TTC549 (cell line): Measurements from ENCODE around the gene PCP2.

Experiments
- FAIRE-seq: peaks from 2 replicates; lab custom pipeline; 2012; peaks lifted over from hg19 to GRCh38; lab: Jason Lieb, UNC

PCP2 gene

DNA sequence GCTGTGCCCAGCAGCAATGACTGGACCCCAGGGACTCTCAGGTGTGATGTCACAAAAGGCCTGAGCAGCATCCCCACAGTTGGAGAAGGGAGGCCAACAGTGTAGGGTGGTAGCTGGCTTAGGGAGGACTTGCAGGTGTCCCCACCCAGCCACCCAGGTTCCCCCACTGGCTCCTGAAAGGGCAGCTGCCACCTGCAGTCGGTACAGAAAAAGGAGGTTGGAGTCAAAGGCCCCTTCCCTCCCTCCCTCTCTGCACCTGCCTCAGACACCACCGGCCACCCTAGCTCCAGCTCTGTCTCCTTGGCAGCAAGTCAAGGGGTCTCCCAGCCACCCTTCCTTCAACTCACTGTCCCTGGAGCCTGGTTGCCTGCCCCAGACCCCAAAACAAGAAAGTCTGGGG lies at the start of gene PCP2:
Gene PCP2 (minus strand): TSS at position 22 of the 400 bp plus-strand sequence. CDS start 262 bp downstream, outside the sequence.
- no peak for FAIRE-seq

DNA sequence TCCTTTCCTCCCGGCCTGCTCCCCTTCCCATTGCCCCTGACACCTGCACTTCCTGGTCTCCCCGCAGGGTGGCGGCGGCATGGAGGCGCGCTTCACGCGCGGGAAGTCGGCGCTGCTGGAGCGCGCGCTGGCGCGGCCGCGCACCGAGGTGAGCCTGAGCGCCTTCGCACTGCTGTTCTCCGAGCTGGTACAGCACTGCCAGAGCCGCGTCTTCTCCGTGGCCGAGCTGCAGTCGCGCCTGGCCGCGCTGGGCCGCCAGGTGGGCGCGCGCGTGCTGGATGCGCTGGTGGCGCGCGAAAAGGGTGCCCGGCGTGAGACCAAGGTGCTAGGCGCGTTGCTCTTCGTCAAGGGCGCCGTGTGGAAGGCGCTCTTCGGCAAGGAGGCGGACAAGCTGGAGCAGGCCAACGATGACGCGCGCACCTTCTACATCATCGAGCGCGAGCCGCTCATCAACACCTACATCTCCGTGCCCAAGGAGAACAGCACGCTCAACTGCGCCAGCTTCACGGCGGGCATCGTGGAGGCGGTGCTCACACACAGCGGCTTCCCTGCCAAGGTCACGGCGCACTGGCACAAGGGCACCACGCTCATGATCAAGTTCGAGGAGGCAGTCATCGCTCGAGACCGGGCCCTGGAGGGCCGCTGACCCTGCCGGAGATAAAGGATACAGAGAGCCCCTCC lies 48.8 kb upstream of the PCP2 start:
- no peak for FAIRE-seq

DNA sequence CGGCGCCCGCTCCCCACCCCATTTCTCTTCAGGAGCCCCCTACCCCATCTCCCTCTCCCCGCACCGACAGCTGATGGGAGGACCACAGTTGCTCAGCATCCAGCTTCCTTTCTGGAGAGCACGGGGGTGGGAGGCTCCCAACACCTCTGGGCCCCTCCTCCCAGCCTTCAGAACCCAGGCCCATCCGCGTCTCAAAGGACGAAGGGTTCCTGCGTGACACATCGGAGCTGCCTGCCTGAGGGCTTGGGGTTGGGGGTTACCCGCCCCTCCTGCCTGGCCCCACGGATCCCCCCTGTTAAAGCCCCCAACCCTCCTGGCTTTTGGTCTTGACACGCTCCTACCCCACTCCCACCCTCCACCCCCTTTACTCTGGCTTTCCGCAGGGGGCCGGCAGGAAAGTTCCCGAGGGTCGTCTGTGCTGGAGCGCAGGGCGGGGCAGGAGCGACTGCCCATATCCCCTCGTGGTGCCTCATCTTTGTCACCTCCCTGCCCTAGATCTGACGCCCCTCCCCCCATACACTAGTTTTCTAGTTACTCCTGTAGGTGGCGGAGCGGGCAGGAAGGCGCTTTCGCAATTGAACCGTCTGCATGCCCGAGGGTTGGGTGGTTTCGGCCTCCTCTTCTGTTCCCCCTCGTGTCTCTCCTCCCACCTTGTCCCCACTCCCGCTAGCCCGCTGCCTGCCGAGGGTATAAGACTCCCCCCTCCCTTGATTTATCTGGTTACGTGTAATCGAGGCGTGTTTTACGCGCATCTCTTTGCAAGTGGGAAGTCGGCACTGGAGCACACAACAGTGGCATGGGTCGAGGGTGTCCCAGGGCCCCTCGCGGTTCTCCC lies 48.0 kb upstream of the PCP2 start:
- FAIRE-seq = no peak

DNA sequence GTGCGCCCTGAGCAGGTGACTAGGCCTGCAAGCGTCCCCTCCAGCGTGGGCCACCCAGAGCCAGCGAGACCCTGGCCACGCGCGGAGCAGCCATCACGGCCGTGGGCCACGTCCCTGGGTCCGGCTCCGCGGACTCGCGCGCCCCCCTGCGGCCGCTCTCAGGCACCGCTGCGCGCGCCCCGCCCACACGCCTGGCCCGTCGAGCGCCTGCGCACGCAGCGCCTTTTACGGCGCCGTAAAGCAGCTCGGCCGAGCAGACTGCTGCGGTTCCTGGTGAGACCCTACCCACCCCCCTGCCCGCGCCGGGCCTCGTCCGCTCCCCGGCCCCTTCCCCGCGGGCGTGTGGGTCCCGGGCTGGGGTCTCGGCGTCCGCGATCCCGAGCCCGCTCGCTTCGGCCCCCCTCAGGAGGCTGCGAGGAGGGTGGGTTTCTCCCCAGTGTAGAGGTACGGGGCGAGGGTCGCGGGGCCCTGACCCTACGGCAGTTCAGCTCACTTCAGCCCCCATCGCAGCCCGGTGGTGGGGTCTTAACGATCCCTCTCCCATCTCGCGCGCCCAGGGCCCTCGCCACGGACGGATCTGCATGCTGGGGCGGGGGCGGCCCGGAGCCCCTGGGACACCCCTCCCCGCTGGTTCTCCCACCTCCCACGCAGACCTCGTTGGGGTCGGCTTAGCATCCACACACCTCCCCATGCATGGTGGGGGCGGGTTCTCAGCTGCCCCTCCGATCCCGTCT lies 47.3 kb upstream of the PCP2 start, which contains the start of gene TRAPPC5:
Gene TRAPPC5 (plus strand): TSS at position 228 of the 734 bp plus-strand sequence. CDS start 1,421 bp downstream, outside the sequence.
- FAIRE-seq = no peak

DNA sequence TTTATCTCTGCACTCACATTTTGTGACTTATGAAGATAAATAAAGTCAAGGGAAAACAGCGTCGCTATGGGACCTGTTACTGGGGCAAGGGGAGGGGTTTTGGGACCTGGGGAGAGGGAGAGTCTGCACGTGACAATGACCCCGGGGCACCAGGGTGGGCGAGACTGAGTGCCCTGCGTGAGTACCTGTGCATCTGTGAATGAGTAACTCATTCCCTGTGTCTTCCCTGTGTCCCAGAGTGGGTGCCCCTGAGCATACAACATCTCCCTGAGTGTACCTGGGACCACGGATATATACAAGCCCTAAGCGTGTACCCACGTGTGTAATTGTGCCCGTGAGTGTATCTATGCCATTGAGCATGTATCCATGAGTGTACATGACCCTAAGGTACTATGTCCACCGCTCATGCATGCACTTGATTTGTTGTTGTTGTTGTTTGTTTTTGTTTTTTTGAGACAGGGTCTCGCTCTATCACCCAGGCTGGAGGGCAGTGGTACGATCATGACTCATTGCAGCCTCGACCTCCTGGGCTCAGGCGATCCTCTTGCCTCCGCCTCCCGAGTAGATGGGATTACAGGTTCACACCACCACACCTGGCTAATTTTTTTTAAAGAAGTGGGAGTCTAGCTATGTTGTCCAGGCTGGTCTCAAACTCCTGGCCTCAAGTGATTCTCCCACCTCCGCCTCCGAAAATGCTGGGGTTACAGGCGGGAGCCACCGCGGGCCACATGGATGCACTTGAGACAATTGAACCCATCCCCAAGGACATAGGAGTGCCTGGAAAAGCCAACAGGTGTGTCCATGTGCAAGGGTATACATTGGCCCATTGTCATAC lies 46.5 kb upstream of the PCP2 start:
- no peak for FAIRE-seq

DNA sequence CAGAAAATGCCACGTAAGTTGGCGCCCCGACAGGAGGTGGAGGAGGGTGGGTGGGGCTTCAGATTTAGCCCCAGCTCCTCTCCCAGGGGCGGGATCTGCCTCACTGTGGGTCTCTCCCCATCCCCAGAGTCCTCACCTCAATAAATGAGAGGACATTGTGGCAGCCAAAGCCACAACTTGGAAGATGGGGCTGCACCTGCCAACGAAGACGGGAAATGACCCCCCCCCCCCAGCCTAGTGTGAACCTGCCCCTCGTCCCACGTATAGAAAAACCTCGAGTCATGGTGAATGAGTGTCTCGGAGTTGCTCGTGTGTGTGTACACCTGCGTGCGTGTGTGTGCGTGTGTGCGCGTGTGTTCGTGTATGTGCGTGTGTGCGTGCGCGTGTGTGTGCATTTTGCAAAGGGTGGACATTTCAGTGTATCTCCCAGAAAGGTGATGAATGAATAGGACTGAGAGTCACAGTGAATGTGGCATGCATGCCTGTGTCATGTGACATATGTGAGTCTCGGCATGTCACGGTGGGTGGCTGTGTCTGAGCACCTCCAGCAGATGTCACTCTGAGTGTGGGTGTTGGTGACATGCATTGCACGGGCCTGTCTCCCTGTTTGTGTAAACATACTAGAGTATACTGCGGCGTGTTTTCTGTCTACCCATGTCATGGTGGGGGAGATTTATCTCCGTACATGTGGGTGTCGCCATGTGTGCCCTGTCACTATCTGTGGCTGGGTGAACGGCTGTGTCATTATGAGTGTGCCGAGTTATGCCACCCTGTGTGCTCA lies 45.6 kb upstream of the PCP2 start:
- no peak for FAIRE-seq

DNA sequence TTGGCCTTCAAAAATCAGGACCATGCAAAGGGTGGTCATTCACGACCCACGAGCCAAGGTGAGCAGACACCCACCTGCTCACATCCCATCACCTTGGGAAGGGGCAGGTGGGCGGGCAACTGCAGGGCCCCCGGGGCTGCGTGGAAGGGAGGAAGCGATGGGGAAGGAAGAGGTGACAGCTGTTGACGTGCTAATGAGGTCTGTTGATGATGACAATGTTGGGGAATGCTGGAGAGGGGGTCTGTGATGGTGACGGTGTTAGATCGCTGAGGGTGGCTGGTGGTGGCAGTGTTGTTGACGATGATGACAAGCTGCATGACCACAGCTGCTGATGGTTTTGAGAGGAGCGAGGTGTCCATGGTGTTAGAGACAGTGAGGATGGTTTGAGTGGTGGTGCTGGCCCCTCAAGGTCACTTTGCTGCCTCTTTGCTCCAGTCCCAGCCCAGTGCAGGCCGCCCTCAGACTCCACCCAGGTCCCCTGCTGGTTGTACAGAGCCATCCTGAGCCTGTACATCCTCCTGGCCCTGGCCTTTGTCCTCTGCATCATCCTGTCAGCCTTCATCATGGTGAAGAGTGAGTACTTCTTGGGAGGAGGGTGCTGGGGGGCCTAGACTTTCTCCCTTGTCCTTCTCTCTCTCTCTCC lies 44.3 kb upstream of the PCP2 start:
- no peak for FAIRE-seq

DNA sequence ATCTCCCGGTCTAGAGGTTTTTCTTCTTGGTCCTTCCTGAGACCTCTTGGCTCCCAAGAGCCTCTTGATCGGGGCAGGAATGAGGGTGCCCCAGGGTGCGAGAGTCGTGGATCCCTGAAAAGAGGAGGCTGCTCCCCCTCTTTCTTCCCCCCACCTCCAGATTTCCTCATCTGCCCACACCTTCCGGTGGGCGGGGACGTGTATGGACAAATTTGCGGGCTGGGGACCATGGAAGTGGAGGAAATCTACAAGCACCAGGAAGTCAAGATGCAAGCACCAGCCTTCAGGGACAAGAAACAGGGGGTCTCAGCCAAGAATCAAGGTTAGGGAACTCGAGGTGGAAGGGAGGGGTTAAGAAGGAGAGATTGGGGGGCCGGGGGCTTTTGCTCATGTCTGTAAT lies 43.3 kb upstream of the PCP2 start, which contains the start of gene MCEMP1:
Gene MCEMP1 (plus strand): TSS at position 237 of the 400 bp plus-strand sequence. CDS start 31 bp downstream, at position 268.
- no peak for FAIRE-seq

DNA sequence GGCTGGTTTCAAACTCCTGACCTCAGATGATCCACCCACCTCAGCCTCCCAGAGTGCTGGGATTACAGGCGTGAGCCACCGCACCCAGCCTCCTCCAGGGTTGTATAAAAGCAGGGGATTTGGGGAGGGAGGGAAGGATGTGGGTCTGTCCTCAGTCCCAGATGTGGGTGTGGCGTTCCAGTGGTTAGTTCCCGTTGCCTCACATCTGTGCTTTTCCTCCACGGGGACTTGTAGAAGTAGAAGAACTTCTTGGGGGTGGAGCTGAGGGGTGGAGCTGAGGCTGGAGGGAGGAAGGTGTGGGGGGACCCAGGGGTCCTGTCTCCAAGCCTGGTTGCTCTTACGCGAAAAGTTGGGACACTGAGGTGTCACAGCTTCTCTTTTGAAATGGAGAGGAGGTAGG lies 42.9 kb upstream of the PCP2 start:
- FAIRE-seq = no peak

DNA sequence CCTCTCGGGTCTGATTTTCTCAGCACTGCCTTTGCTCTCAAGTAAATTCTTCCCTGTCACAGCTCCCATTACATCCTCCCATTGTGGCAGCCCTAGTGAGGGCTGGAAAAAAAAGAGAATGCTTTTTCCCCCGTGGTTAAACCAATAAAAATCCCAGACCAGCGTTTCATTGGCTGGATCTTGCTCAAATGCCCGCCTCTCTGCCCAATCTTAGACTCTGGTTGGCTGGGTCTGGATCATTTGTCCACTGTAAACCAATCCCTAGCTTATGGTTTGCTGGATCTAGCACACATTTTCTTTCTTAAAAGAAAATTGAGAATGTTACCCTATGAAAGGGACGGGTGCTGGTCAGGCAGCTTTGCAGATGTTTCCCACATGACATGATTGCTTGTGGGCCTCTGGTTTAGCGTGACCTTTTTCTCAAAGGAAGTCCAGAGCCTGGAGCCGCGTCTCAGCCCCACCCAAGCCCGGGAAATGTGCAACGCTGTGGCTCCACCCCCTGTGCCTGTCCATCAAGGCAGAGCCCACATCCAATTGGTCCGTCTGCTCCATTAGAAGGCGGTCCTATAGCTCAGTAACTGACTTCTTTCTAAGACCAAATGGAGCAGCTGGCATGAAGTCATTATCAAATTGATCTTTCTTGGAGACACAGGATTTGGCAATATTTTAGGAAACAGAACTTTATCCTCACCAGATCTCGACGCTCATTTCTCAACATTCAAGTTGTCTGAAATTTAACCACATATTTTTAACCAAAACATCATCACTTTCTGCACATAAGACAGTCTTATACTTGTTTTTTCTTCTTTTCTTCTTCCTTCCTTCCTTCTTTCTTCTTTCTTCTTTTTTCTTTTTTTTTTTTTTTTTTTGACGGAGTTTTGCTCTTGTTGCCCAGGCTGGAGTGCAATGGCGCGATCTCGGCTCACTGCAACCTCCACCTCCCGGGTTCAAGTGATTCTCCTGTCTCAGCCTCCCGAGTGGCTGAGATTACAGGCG lies 40.8 kb upstream of the PCP2 start:
- FAIRE-seq = no peak

DNA sequence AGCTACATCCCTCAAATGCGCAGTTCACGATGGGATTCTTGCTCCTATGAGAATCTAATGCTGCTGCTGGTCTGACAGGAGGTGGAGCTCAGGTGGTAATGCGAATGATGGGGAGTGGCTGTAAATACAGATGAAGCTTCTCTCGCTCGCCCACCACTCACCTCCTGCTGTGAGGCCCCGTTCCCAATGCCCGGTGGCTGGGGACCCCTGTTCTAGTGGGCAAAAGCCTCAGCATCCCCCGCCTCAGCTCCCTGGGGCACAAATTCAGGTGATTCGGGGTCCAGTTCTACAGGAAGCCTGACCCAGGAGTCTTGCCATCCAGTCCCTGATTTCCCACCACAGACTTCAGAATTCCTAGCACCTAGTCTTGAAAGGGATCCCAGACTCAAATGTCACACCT lies 39.0 kb upstream of the PCP2 start:
- FAIRE-seq = no peak

DNA sequence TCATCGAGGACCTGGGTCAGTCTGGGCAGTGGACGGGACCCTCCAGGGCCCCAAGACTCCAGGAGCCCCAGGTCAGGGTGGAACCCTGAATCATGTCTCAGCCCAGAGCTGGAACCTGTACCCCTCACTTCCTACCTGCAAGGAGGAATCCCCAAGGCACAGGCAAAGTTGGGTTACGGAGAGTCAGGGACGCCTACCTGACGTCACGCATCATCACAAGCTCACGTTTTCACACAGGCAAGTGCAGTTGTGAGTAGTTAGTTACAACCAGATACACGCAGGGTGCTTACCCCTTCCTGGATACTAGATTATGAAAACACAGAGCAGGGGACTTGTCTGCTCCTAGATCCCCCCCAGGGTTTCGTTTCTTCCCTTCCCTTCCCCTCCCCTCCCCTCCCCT lies 37.3 kb upstream of the PCP2 start:
- no peak for FAIRE-seq

DNA sequence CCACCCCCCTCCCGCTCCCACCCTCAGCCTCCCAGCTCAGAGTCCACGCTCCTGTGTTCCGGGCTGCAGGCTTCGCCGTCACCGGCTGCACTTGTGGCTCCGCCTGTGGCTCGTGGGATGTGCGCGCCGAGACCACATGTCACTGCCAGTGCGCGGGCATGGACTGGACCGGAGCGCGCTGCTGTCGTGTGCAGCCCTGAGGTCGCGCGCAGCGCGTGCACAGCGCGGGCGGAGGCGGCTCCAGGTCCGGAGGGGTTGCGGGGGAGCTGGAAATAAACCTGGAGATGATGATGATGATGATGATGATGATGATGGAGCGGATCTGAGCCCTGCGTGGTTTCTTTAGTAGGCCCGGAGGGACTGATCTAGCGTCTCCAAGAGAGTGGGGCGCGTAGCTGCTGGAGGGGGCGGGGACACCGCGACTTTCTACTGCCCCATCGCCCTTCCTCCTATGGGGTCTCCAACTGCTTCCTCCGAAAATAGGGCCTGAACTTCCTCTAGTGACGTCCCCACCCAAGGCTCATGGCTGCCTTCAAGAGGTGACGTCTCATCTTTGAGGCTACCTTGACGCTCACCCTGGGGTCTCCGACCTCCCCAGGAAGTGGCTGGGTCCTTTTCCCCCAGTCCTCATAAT lies 36.7 kb upstream of the PCP2 start:
- FAIRE-seq = no peak

DNA sequence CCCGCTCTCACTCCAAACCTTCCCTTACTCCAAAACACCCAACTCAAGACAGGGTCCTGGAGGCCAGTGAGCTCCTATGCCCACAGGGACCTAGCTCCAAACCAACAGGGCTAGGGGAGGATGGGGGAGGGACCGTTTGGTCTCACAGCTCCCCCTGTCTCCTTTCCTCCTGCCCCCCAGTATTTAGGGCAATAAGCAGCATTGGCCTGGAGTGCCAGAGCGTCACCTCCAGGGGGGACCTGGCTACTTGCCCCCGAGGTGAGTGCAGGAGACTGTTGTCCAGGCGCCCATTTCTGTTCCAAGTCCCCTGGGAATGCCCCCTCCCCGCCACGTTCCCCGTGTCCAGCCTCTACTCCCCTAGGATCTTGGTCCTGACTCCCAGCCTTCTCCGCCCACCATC lies 36.1 kb upstream of the PCP2 start:
- FAIRE-seq = no peak

DNA sequence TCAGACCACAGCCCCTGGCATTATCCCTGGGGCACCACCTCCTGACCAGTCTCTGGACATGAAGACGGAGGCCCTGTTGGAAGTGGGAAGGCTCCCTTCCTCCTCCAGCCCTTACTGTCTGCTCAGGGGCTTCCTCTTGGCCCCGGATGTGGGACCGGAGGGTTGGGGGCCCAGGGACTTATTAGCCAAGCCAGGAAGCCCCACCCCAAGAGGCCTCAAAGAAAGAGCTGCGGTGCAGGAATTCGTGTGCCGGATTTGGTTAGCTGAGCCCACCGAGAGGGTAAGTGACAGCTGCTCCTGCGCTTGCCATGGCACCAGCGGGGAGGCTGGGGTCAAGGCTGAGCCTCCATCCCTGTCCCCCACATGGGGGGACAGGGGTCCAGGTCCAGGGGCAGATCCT lies 35.3 kb upstream of the PCP2 start, which contains the start of gene RETN:
Gene RETN (plus strand): TSS at position 208 of the 400 bp plus-strand sequence. CDS start 278 bp downstream, outside the sequence.
- FAIRE-seq = no peak

DNA sequence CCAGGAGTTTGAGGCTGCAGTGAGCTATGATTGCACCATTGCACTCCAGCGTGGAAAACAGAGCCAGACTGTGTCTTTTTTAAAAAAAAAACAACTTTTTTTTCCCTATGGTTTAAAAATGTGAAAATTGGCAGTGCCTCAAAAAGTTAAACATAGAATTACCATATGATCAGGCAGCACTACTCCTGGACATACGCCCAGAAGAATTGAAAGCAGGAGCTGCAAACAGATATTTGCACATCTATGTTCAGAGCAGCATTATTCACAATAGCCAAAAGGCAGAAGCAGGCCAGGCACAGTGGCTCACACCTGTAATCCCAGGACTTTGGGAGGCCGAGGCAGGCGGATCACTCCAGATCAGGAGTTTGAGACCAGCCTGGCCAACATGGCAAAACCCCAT lies 31.6 kb upstream of the PCP2 start:
- FAIRE-seq = no peak

DNA sequence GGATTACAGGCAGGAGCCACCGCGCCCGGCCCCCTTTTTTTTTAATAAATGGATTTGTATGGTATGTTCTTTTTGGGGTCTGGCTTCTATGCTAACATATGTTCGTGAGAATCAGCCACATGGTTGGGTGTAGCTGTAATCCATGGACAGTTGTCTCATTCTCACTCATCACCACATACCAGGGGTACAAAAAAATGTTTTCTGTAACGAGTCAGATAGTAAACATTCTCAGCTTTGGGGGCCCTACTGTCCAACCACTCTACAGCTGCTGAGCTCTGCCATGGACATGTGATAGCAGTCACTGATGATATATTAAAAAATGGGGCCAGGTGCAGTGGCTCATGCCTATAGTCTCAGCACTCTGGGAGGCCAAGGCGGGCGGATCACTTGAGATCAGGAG lies 30.2 kb upstream of the PCP2 start:
- FAIRE-seq = no peak

DNA sequence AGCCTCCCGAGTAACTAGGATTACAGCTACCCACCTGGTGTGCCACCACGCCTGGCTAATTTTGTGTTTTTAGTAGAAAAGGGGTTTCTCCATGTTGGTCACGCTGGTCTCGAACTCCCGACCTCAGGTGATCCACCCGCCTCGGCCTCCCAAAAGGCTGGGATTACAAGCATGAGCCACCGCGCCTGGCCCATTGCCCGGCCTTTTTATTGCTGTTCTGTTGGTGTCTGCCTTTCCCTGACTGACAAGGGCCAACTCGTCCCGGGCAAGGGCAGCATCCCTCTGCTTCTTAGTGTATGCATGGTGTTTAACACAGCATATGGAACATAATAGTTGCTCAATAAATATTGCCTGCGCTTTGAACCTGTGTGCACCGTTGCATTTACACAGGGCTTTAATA lies 29.1 kb upstream of the PCP2 start:
- no peak for FAIRE-seq
